Activated naive CD8-positive, alpha-beta T cell treated with anti-CD3 and anti-CD28 coated beads, Interleukin-2, amount 50 U/mL, for 16 hours (primary cell): ENCODE data around the gene C19orf47.
"Not testable (repeated sequence)": the region's sequence is repeated elsewhere in the genome, so short reads cannot be mapped to it uniquely, and the experiment has no call there.

ENCODE experiments used
- DNase-seq: peaks from one replicate; pipeline ENCODE4 v3.0.0-alpha.2; 2020; ENCODE audit warnings: low read depth, low spot score

C19orf47 gene

GRCh38 chr19:40377876-40378385 lies 29.7 kb upstream of the C19orf47 start:
- no peak for DNase-seq

- no peak for DNase-seq
Observed at GRCh38 chr19:40376286-40376862, 28.2 kb upstream of the C19orf47 start.

- DNase-seq: no peak
Observed at GRCh38 chr19:40374084-40374483, 25.9 kb upstream of the C19orf47 start.

- DNase-seq: no peak
Observed at GRCh38 chr19:40371802-40372122, 23.6 kb upstream of the C19orf47 start.

GRCh38 chr19:40370997-40371801 lies 23.0 kb upstream of the C19orf47 start:
- DNase-seq: no peak

GRCh38 chr19:40370253-40370652 lies 22.1 kb upstream of the C19orf47 start:
- not testable (repeated sequence) for DNase-seq

GRCh38 chr19:40369797-40370196 lies 21.6 kb upstream of the C19orf47 start:
- no peak for DNase-seq

- DNase-seq: no peak
Observed at GRCh38 chr19:40367577-40368434, 19.6 kb upstream of the C19orf47 start.

- DNase-seq: no peak
Observed at GRCh38 chr19:40366697-40367561, 18.7 kb upstream of the C19orf47 start.

- DNase-seq: no peak
Observed at GRCh38 chr19:40365613-40366401, 17.6 kb upstream of the C19orf47 start.

GRCh38 chr19:40365010-40365409 lies 16.8 kb upstream of the C19orf47 start:
- no peak for DNase-seq

- no peak for DNase-seq
Observed at GRCh38 chr19:40363069-40363468, 14.9 kb upstream of the C19orf47 start.

- no peak for DNase-seq
Observed at GRCh38 chr19:40362160-40362559, 14.0 kb upstream of the C19orf47 start.

GRCh38 chr19:40360708-40361241 lies 12.6 kb upstream of the C19orf47 start:
- no peak for DNase-seq

- DNase-seq: no peak
Observed at GRCh38 chr19:40360020-40360707, 12.0 kb upstream of the C19orf47 start.

- no peak for DNase-seq
Observed at GRCh38 chr19:40358773-40359172, 10.6 kb upstream of the C19orf47 start.

GRCh38 chr19:40357640-40358039 lies 9.4 kb upstream of the C19orf47 start:
- DNase-seq: no peak

- no peak for DNase-seq
Observed at GRCh38 chr19:40356681-40357595, 8.7 kb upstream of the C19orf47 start.
